ENCODE measurements around the gene RASGRF2.

Gene RASGRF2

DNA sequence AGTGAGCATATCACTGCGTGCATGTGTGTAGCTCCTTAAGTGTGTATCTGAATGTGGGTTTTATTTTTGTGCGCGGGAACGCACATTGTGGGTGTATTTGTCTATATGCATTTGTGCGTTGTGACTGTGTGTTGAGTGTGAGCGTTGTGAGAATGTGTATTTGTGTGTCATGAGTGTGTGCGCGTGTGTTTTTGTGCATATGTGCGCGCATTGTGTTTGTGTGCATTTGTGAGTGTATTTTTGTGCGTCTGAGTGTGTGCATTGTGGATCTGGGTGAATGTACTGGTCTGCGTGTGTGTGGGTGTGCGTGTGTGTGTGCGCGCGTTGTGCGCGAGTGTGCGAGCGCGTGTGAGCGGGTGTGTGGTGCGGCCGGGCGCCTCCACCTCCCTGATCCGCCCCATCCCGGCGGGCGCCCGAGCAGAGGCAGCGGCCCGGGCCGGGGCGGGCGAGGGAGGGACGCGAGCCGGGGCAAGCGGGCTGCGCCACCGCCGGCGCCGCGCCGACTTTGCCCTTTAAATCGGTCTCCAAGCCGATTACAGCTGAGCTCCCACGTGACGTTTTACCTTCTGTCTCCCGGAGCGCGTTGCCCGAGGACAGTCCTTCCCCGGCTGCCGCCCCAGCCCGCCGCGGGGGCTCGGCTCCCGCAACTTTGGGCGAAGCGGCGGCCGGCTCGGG is at the start of gene RASGRF2:
RASGRF2 (plus strand) TSS at position 596 of the 675 bp plus-strand sequence. CDS start 376 bp downstream, outside the sequence.
- peak in 1 of 3 donors; percentile 42 for DNase-seq (ENCODE audit: low read depth in 2 of 3, low spot score in 1 of 3)

DNA sequence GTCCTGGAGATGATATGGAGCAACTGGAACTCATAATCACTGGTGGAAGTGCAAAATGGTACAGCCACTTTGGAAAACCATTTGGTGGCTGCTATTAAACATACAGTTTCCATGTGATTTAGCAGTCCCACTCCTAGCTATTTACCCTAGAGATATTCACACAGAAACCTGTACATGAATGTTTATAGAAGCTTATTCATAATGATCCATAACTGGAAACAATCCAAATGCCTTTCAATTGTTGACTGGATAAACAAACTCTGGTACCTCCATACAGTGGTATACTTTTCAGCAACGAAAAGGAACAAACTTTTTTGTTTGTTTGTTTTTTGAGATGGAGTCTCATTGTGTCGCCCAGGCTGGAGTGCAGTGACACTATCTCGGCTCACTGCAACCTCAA is 47.7 kb upstream of the RASGRF2 start:
- DNase-seq (ENCODE audit: low read depth in 2 of 3, low spot score in 1 of 3): no peak

GRCh38 chr5:80915716-80916115 is 44.4 kb upstream of the RASGRF2 start:
- no peak for DNase-seq (ENCODE audit: low read depth in 2 of 3, low spot score in 1 of 3)

GRCh38 chr5:80916676-80917075 is 43.5 kb upstream of the RASGRF2 start:
- DNase-seq (ENCODE audit: low read depth in 2 of 3, low spot score in 1 of 3): no peak

GRCh38 chr5:80917631-80918030 is 42.5 kb upstream of the RASGRF2 start:
- no peak for DNase-seq (ENCODE audit: low read depth in 2 of 3, low spot score in 1 of 3)

DNA sequence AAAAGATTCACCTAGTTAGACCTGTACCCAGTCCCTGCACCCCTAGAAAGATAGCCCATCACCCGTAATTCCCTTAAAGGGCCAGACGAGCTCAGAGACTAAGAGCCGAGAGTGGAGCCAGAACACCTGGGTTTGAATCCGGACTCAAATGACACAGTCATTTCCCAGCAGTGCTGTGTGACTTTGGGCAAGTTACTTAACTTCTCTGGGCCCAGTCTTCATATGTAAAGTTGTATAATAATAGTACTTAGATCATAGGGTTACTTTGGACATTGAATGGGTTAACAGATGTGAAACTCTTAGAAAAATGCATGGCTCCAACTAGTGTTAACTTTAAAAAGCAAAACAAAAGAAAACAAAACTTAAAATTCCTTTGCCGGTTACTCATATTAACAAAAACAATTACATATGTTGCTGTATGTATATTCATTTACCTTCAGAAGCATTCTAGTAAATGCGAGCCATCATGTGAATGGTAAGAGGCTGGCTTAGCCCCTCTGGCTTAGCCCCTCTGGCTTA is 40.4 kb upstream of the RASGRF2 start:
- no peak for DNase-seq (ENCODE audit: low read depth in 2 of 3, low spot score in 1 of 3)

GRCh38 chr5:80920333-80920732 is 39.8 kb upstream of the RASGRF2 start:
- DNase-seq (ENCODE audit: low read depth in 2 of 3, low spot score in 1 of 3): no peak

GRCh38 chr5:80921026-80921425 is 39.1 kb upstream of the RASGRF2 start:
- DNase-seq (ENCODE audit: low read depth in 2 of 3, low spot score in 1 of 3): no peak

- DNase-seq (ENCODE audit: low read depth in 2 of 3, low spot score in 1 of 3): no peak
Measured at GRCh38 chr5:80925931-80926330, 34.2 kb upstream of the RASGRF2 start.

DNA sequence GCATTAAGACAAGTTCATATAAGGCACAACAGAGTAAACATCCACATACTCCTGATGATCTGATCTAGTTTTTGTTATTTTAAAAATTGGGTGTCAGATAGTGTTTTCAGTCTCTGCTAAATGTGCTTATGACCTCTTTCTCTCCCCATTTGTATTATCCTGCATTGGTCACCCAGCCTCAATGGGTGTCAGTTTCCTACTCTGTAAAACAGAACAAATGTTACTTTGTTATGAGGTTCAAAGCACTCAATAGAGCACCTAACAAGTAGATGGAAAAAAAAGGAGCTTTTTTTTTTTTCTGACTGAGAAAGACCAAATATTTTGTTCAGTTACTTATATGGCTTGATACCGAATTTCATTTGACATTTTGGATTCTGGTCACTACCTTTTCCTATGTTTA is 33.6 kb upstream of the RASGRF2 start:
- DNase-seq (ENCODE audit: low read depth in 2 of 3, low spot score in 1 of 3): no peak

- no peak for DNase-seq (ENCODE audit: low read depth in 2 of 3, low spot score in 1 of 3)
Measured at GRCh38 chr5:80926979-80927656, 33.0 kb upstream of the RASGRF2 start.

DNA sequence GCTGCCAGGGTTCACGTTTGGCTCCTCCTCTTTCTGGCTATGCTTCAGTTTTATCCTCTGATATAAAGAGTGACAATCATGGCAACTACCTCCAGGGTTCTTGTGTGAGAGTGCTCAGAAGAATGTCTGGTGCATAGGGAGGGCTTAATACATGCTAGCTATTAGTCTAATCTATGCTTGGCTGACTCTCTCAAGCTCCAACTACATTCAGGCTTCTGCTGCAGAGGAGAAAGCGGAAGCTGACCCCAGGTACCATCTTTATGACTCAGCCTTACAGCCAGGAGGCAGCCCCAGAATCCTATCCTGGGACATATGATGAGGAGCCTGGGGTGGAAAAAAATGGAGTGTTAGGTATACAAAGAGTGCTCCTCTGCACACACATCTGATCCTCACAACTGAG is 32.1 kb upstream of the RASGRF2 start:
- DNase-seq (ENCODE audit: low read depth in 2 of 3, low spot score in 1 of 3): no peak

GRCh38 chr5:80930940-80931339 is 29.2 kb upstream of the RASGRF2 start:
- DNase-seq (ENCODE audit: low read depth in 2 of 3, low spot score in 1 of 3): no peak

DNA sequence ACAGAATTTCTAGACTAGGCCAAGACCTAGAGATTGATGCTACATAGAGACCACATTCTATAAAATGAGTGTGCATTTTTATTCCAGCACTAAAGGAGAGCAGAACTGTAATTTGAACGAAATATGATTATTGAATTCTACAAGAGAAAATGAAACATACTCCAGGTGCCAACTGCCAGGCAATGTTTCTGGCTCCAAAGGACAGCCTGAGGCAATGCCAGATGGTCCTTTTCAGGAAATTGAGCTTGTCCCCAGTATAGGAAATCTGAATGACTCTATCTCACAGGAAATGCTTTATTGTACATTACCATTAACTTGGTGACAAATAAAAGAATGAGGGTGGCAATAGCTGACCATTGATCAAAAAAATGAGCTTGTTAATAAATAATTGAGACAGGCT is 28.8 kb upstream of the RASGRF2 start:
- DNase-seq (ENCODE audit: low read depth in 2 of 3, low spot score in 1 of 3): no peak

DNA sequence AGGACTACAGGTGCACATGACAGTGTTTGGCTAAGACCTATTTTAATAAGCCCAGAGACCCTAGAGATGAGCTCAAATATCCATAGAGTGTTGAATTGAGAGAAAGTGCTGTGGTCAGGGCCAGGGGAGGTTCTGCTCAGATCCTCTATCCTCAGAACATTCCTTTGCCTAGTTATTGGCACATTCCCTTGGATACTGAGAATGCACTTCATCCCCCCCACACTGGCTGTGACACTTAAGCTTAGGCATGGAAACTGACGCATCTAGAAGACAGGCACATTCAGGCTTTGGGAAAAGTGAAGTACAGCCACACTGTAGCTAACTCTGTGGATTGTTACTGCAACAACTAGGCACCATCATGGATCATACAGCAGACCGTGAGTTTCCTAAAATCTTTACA is 27.1 kb upstream of the RASGRF2 start:
- no peak for DNase-seq (ENCODE audit: low read depth in 2 of 3, low spot score in 1 of 3)

DNA sequence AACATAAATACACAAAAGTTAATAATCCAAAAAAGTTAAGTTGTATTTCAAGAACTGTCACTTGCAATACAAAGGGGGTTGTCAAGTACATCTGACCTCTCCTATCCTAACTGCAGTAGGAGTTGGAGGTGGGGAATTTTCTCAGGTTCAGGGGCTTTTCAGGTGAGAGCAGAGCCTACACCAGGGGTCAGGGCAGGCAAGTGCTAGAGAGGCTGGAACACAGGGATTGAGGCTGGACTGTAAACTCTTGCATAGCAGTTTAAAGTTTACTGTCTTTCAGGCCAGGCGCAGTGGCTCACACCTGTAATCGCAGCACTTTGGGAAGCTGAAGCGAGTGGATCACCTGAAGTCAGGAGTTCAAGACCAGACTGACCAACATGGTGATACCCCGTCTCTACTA is 25.4 kb upstream of the RASGRF2 start:
- no peak for DNase-seq (ENCODE audit: low read depth in 2 of 3, low spot score in 1 of 3)

- DNase-seq (ENCODE audit: low read depth in 2 of 3, low spot score in 1 of 3): peak in 1 of 3 donors; percentile 4
Measured at GRCh38 chr5:80935811-80936385, 24.3 kb upstream of the RASGRF2 start.

- DNase-seq (ENCODE audit: low read depth in 2 of 3, low spot score in 1 of 3): no peak
Measured at GRCh38 chr5:80936881-80937280, 23.3 kb upstream of the RASGRF2 start.

DNA sequence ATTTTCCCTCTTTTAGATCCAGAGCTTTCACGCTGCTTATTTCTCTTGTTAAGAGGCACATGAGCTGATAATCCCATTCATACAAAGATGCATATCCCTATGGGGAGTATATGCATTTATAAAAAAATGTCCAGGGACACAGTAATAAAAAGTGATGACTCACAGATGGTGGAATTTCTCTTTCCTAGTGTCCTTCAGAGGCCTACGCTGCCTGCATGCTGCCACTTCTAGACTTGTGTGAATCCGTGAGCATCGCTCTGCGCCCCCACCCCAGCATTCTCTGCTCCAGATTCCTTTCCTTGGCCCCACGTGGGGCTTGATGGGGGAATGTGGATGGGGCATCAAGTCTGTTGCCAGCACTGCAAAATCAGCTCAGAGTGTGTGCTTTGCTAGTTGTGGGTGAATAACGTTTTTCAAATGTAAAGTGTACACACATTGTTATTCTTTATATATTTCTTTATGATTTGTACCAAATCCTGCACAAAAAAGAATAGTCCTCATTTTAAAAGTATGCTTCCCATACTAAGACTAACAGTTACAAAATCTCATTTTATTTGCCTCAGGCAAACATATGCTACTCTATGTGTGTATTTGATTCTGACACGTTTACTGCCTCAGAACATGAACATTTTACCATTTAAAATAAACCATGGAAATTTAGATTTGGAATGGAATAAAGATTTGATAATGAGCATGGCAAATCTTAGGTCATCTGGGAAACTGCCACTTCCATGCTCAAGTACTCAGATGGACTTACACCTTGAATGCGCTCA is 22.4 kb upstream of the RASGRF2 start:
- DNase-seq (ENCODE audit: low read depth in 2 of 3, low spot score in 1 of 3): no peak

- no peak for DNase-seq (ENCODE audit: low read depth in 2 of 3, low spot score in 1 of 3)
Measured at GRCh38 chr5:80941496-80941895, 18.7 kb upstream of the RASGRF2 start.

GRCh38 chr5:80951366-80951765 is 8.8 kb upstream of the RASGRF2 start:
- DNase-seq (ENCODE audit: low read depth in 2 of 3, low spot score in 1 of 3): no peak

- DNase-seq (ENCODE audit: low read depth in 2 of 3, low spot score in 1 of 3): no peak
Measured at GRCh38 chr5:80953587-80953986, 6.6 kb upstream of the RASGRF2 start.
